ENCODE data around the gene KRT25.
"Not testable (repeated sequence)": the region's sequence is repeated elsewhere in the genome, so short reads cannot be mapped to it uniquely, and the experiment has no call there.

The KRT25 gene

DNA sequence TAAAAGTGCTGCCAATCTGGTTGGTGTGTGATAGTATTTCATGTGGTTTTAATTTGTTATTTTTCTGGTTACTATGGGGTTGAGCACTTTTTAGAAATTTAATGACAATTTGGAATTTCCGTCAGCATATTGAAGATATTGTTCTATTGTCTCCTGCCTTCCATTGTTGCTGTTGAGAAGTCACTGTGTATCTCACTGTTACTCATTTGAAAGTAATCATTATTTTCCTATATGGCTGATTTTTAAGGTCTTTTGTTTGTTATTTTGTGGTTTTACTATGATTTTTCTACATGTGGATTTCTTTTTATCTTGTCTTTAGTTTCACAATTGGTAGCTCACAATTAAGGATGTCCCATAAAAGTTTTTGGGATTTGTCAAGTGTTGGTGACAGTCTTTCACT is 8.6 kb upstream of the KRT25 start:
- no peak for DNase-seq (ENCODE audit: low read depth)
- TF ChIP-seq, protein P1, sequence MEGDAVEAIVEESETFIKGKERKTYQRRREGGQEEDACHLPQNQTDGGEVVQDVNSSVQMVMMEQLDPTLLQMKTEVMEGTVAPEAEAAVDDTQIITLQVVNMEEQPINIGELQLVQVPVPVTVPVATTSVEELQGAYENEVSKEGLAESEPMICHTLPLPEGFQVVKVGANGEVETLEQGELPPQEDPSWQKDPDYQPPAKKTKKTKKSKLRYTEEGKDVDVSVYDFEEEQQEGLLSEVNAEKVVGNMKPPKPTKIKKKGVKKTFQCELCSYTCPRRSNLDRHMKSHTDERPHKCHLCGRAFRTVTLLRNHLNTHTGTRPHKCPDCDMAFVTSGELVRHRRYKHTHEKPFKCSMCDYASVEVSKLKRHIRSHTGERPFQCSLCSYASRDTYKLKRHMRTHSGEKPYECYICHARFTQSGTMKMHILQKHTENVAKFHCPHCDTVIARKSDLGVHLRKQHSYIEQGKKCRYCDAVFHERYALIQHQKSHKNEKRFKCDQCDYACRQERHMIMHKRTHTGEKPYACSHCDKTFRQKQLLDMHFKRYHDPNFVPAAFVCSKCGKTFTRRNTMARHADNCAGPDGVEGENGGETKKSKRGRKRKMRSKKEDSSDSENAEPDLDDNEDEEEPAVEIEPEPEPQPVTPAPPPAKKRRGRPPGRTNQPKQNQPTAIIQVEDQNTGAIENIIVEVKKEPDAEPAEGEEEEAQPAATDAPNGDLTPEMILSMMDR (conservative IDR thresholded peaks at IDR 0.05; ENCODE audit: low read depth, low read length): no peak
- H3K4me3 ChIP-seq (ENCODE audit: low read length): no peak overlapping the region

DNA sequence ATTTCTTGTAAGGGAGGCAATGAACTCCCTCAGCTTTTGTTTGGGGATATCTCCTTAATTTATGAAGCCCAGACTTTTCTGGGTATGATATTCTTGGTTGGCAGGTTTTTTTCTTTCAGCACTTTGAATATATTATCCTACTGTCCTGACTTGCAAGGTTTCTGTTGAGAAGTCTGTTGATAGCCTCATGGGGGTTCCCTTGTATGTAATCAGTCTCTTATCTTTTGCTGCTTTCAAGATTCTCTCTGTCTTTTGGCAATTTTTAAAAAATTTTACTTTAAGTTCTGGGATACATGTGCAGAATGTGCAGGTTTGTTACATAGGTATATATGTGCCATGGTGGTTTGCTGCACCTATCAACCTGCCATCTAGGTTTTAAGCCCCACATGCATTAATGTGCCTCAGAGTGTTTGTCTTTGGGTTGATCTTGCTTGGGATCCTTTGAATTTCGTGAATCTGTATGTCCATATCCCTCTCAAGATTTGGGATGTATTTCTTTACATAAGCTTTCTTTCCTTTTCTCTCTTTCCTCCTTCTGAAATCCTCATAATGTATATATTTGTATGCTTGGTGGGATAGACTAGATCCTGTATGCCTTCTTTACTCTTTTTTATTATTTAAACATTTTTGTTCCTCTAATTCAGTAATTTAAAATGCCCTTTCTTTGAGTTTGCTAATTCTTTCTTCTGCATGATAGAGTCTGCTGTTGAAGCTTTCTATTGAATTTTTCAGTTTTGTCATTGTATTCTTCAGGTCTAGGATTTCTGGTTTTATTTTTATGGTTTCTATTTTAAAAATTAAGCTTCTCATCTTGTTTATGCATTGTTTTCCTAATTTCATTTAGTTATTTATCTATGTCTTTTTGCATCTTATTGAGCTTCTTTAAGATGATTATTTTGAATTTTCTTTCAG is 5.2 kb upstream of the KRT25 start:
- H3K4me3 ChIP-seq (ENCODE audit: low read length): no peak overlapping the region
- TF ChIP-seq, protein P1 (conservative IDR thresholded peaks at IDR 0.05; ENCODE audit: low read depth, low read length): no peak
- no peak for DNase-seq (ENCODE audit: low read depth)

DNA sequence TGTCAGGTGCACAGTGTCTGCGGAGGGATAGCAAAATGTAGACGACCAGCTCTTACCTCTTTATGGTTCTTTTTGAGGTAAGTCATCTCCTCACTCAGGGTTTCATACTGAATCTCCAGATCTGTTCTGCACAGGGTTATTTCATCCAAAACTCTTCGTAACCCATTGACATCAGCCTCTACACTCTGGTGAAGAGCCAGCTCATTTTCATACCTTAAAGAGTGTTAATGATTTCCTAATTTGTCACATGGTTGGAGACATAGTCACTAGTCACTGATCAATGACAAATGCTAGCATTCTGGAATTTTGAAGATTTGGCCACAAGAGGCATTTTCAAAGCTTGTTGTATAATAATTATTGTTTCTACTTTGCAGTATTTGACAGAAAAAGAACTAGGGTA is 1.3 kb downstream of the KRT25 start:
- TF ChIP-seq, protein P1 (conservative IDR thresholded peaks at IDR 0.05; ENCODE audit: low read depth, low read length): no peak
- DNase-seq (ENCODE audit: low read depth): no peak
- H3K4me3 ChIP-seq (ENCODE audit: low read length): no peak overlapping the region

DNA sequence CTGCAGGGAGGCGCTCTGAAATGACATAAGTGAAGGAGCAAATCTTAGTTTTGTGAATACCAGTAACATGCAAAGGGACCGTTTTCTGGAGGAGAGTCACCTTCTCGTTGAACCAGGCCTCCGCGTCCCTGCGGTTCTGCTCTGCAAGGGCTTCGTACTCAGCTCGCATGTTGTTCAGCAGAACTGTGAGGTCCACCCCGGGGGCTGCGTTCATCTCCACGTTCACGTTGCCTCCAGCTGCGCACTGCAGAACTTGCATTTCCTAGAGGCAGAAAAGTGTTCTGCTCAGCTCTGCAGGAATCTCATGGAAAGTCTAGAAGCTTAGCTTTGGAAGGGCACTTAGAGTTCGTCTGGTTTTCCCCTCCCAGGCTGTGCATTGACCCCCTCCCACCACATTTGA is 4.1 kb downstream of the KRT25 start:
- DNase-seq (ENCODE audit: low read depth): no peak
- H3K4me3 ChIP-seq (ENCODE audit: low read length): no peak overlapping the region
- TF ChIP-seq, protein P1 (conservative IDR thresholded peaks at IDR 0.05; ENCODE audit: low read depth, low read length): no peak

DNA sequence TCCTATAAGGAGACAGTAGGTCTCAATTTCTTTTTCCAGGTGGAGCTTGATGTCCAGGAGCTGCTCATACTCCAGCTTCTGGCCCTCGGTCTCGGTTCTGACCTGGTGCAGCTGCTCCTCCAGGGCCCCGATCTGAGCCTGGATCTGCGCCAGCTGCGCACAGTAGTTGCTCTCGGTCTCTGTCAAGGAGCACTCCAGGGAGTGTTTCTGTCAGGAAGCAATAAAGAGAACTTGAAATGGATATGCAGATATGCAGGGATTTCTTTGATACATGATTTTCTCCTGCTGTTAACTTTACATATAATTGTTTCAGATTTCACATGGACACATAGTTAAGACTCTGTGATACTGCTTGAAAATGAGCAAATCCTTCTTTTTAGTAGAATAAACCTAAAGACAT is 4.7 kb downstream of the KRT25 start:
- DNase-seq (ENCODE audit: low read depth): no peak
- H3K4me3 ChIP-seq (ENCODE audit: low read length): no peak overlapping the region
- TF ChIP-seq, protein P1 (conservative IDR thresholded peaks at IDR 0.05; ENCODE audit: low read depth, low read length): no peak

DNA sequence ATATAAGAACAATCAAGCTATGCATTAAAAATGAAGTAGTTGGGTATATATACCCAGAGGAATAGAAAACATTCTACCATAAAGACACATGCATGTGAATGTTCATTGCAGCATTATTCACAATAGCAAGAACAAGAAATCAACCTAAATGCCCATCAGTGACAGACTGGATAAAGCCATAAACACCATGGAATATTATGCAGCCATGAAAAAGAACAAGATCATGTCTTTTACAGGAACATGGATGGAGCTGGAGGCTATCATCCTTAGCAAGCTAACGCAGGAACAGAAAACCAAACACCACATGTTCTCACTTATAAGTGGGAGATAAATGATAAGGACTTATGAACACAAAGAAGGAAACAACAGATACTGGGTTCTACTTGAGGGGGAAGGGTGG is 6.5 kb downstream of the KRT25 start:
- DNase-seq (ENCODE audit: low read depth); H3K4me3 ChIP-seq (ENCODE audit: low read length): not testable (repeated sequence)

DNA sequence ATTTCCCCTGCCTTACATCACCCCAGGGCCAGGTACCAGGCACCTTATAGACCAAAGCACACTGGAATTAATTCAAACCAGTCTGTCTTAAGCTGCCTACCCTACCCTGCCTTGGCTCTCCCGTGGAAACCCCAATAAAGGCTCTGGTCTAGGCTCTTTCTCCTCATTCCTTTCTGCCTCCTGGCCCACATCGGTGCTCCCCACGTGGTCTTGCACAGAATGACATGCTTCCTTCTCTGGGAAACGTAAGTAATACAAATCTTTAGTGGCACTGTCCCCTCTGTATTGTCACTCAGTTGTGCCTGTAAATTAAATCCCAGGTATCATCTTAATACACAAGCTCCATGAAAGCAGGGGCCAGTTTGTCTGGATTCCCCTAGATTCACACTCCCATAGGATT is 16.6 kb downstream of the KRT25 start:
- no peak for DNase-seq (ENCODE audit: low read depth)
- TF ChIP-seq, protein P1 (conservative IDR thresholded peaks at IDR 0.05; ENCODE audit: low read depth, low read length): no peak
- H3K4me3 ChIP-seq (ENCODE audit: low read length): no peak overlapping the region
